HepG2 (cell line): ENCODE data around the gene TSHZ1. TPM values are rescaled to one million over a fixed set of nuclear protein-coding genes. Genes with fewer than 3 reads are reported as not detected.

Experiments
- CREB1 ChIP-seq, 2 experiments: fragments of 450-650 bp in 1 of 2; IDR thresholded peaks; 2 replicates each; pipeline ENCODE4 v1.6.1; 2016 to 2017; ENCODE audit warnings: control low read depth in 1 of 2, mild to moderate bottlenecking in 1 of 2, missing compliant biosample characterization in 1 of 2, missing genetic modification characterization in 1 of 2
- DPF2 ChIP-seq: sonication (generic); formaldehyde crosslinking; IDR thresholded peaks from 2 replicates; pipeline ENCODE4 v1.4.0; 2020; ENCODE audit warnings: mild to moderate bottlenecking, low read depth, missing genetic modification reagents, borderline replicate concordance
- FOXK2 ChIP-seq: fragments of 450-650 bp; IDR thresholded peaks from 2 replicates; pipeline ENCODE4 v1.6.1; 2016
- GATAD2A ChIP-seq: IDR thresholded peaks from 2 replicates; pipeline ENCODE4 v1.6.1; 2016
- PRPF4 ChIP-seq: fragments of 200-400 bp; formaldehyde crosslinking; IDR thresholded peaks from 2 replicates; pipeline ENCODE4 v1.6.1; 2016; ENCODE audit warnings: low read length, low read depth; ENCODE audit not compliant: poor library complexity, severe bottlenecking
- SUZ12 ChIP-seq: fragments of 150-350 bp; IDR thresholded peaks from 2 replicates; pipeline ENCODE4 v1.6.1; 2014; ENCODE audit warnings: low read depth, low read length
- ZFP36L2 ChIP-seq: sonication (generic); formaldehyde crosslinking; IDR thresholded peaks from 2 replicates; pipeline ENCODE4 v1.4.0; 2020; ENCODE audit warnings: missing genetic modification reagents
- ZNF143 ChIP-seq: sonication (generic); formaldehyde crosslinking; IDR thresholded peaks from 2 replicates; pipeline ENCODE4 v1.4.0; 2020; ENCODE audit warnings: missing genetic modification reagents
- ZNF614 ChIP-seq: IDR thresholded peaks from 2 replicates; pipeline ENCODE4 v1.6.1; 2018; ENCODE audit warnings: missing biosample characterization, missing genetic modification reagents, inconsistent platforms, borderline replicate concordance
- ZNF672 ChIP-seq: sonication (generic); formaldehyde crosslinking; IDR thresholded peaks from 2 replicates; pipeline ENCODE4 v1.8.1; 2022; ENCODE audit warnings: missing genetic modification reagents
- ZNF766 ChIP-seq: sonication (generic); formaldehyde crosslinking; IDR thresholded peaks from 2 replicates; pipeline ENCODE4 v1.5.0; 2020; ENCODE audit warnings: missing genetic modification reagents, borderline replicate concordance
- ZNF776 ChIP-seq: sonication (generic); formaldehyde crosslinking; IDR thresholded peaks from 2 replicates; pipeline ENCODE4 v1.4.0; 2020; ENCODE audit warnings: mild to moderate bottlenecking, missing genetic modification reagents
- polyA plus RNA-seq, 8 experiments: library from polyadenylated mRNA; depleted of rRNA in 3 of 8; stranded (reverse) in 7 of 8; unstranded in 1 of 8; fragments of >200 nt; fragmentation: Illumina TruSeq in 4 of 8; extraction: Trizol in 4 of 8; gene quantifications; 2 replicates each; pipeline versions ENCODE4 v1.2.1 to v1.2.3, GENCODE V29; 2011 to 2016; ENCODE audit warnings: low read depth in 4 of 8, missing spikeins in 1 of 8, mixed read lengths in 1 of 8; ENCODE audit not compliant: insufficient read depth in 1 of 8
- total RNA-seq, 5 experiments: library from RNA; depleted of rRNA; stranded (reverse); fragments of >200 nt; fragmentation: Illumina TruSeq; extraction: Trizol; gene quantifications; 2 replicates each; pipeline ENCODE4 v1.2.3, GENCODE V29; 2016; ENCODE audit warnings: low read depth in 1 of 5
- TF ChIP-seq, protein P1 (sequence below): sonication (generic); formaldehyde crosslinking; IDR thresholded peaks from 2 replicates; pipeline ENCODE4 v1.5.0; 2020; ENCODE audit warnings: missing genetic modification reagents
- TF ChIP-seq, protein P2 (sequence below): sonication (generic); formaldehyde crosslinking; IDR thresholded peaks from 2 replicates; pipeline ENCODE4 v1.8.0; 2022; ENCODE audit warnings: mild to moderate bottlenecking, missing genetic modification reagents; ENCODE audit not compliant: insufficient replicate concordance
- TF ChIP-seq, protein P3 (sequence below), 2 experiments: sonication (generic) in 1 of 2; formaldehyde crosslinking in 1 of 2; IDR thresholded peaks; 2 replicates each; pipeline versions ENCODE4 v1.6.1 to v1.9.0; 2014 to 2022; ENCODE audit warnings: antibody characterized with exemption in 1 of 2, borderline replicate concordance in 1 of 2, inconsistent platforms in 1 of 2, low read depth in 1 of 2, missing genetic modification reagents in 1 of 2

Gene TSHZ1
- total and polyA plus RNA-seq, 2 of the 13 experiments (the other 11 are each of a cell fraction or from before 2014, with no cell fraction given): 2.5 to 2.7 TPM

DNA sequence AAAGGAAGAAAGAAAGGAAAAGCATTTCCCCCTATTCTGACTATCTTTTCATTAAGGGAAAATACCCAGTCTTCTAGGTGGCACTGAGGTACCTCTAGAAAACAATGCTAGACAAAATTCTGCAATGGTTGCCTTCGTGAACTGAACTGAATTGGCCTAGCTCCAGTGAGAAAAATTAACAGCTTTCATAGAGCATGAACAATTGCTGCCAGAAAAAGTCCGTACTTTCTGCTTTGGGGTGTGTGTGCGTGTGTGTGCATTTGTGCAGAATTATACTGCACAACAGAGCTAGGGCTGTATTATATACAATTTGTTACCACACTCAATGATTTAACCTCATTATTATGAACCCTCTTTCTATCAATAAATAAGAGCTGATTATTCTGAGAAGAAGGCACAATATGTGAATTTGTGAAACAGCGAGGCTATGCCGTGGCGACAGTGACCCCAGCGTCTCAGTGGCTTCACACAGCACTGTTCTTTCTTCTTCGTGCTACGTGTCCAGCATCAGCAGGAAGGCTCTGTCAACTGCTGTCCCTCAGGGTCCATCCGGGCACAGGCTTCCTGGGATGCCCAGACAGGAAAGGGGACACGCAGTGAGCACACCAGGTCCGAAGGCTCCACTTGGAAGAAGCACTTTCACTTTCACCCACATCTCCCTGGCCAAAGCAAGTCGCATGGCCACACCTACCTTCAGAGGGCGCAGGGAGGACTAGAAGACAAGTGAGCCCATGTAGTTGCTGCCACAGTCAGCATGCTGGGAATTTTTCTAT, 49.2 kb upstream of the TSHZ1 start (continued):
- TF ChIP-seq, protein P1, sequence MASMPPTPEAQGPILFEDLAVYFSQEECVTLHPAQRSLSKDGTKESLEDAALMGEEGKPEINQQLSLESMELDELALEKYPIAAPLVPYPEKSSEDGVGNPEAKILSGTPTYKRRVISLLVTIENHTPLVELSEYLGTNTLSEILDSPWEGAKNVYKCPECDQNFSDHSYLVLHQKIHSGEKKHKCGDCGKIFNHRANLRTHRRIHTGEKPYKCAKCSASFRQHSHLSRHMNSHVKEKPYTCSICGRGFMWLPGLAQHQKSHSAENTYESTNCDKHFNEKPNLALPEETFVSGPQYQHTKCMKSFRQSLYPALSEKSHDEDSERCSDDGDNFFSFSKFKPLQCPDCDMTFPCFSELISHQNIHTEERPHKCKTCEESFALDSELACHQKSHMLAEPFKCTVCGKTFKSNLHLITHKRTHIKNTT (CRISPR knock-in tag): no peak
- TF ChIP-seq ZNF143 (CRISPR knock-in tag) (peak; percentile 52), FOXK2 (no peak), ZFP36L2 (CRISPR knock-in tag) (no peak), PRPF4 (no peak), DPF2 (CRISPR knock-in tag) (no peak), ZNF614 (CRISPR knock-in tag) (0 out of 2 replicates have a peak, but pooled peaks have one; percentile 29), ZNF766 (CRISPR knock-in tag) (no peak), ZNF672 (CRISPR knock-in tag) (no peak), CREB1 (IDR thresholded peaks at IDR 0.05) (no peak), CREB1 (CRISPR knock-in tag; IDR thresholded peaks at IDR 0.05) (0 out of 2 replicates have a peak, but pooled peaks have one; percentile 32), ZNF776 (CRISPR knock-in tag) (no peak), GATAD2A (CRISPR knock-in tag) (peak; percentile 60), SUZ12 (no peak)
- TF ChIP-seq, protein P2, sequence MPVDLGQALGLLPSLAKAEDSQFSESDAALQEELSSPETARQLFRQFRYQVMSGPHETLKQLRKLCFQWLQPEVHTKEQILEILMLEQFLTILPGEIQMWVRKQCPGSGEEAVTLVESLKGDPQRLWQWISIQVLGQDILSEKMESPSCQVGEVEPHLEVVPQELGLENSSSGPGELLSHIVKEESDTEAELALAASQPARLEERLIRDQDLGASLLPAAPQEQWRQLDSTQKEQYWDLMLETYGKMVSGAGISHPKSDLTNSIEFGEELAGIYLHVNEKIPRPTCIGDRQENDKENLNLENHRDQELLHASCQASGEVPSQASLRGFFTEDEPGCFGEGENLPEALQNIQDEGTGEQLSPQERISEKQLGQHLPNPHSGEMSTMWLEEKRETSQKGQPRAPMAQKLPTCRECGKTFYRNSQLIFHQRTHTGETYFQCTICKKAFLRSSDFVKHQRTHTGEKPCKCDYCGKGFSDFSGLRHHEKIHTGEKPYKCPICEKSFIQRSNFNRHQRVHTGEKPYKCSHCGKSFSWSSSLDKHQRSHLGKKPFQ (CRISPR knock-in tag): no peak
- TF ChIP-seq, protein P3, sequence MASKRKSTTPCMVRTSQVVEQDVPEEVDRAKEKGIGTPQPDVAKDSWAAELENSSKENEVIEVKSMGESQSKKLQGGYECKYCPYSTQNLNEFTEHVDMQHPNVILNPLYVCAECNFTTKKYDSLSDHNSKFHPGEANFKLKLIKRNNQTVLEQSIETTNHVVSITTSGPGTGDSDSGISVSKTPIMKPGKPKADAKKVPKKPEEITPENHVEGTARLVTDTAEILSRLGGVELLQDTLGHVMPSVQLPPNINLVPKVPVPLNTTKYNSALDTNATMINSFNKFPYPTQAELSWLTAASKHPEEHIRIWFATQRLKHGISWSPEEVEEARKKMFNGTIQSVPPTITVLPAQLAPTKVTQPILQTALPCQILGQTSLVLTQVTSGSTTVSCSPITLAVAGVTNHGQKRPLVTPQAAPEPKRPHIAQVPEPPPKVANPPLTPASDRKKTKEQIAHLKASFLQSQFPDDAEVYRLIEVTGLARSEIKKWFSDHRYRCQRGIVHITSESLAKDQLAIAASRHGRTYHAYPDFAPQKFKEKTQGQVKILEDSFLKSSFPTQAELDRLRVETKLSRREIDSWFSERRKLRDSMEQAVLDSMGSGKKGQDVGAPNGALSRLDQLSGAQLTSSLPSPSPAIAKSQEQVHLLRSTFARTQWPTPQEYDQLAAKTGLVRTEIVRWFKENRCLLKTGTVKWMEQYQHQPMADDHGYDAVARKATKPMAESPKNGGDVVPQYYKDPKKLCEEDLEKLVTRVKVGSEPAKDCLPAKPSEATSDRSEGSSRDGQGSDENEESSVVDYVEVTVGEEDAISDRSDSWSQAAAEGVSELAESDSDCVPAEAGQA (IDR thresholded peaks at IDR 0.05; ENCODE audit: low read depth): no peak
- TF ChIP-seq, protein P3 (CRISPR knock-in tag; IDR thresholded peaks at IDR 0.05; ENCODE audit: borderline replicate concordance): no peak
